Astrocyte (in vitro differentiated cells and primary cell): ENCODE results near the gene CMC4. TPM values are rescaled to one million over a fixed set of nuclear protein-coding genes. Genes with fewer than 3 reads are reported as not detected.

ENCODE experiments used
- DNase-seq: peaks from one replicate; pipeline ENCODE4 v3.0.0-alpha.2; 2010; ENCODE audit warnings: low read depth
- FAIRE-seq: peaks from 2 replicates; lab custom pipeline; 2011; peaks lifted over from hg19 to GRCh38; lab: Jason Lieb, UNC
- H2AFZ ChIP-seq: 2 replicates; pipeline ENCODE4 v1.6.0; 2012; ENCODE audit warnings: low read depth, low read length, inconsistent platforms
- H3K27ac ChIP-seq: 2 replicates; pipeline ENCODE4 v1.5.1; 2011; ENCODE audit warnings: low read depth, low read length, inconsistent platforms
- H3K27me3 ChIP-seq: 2 replicates; pipeline ENCODE4 v1.6.0; 2011; ENCODE audit warnings: low read length, inconsistent platforms; ENCODE audit not compliant: insufficient read depth
- H3K36me3 ChIP-seq: 2 replicates; pipeline ENCODE4 v1.5.1; 2011; ENCODE audit warnings: low read length, inconsistent platforms; ENCODE audit not compliant: insufficient read depth
- H3K4me1 ChIP-seq: 2 replicates; pipeline ENCODE4 v1.5.1; 2011; ENCODE audit warnings: low read length, inconsistent platforms; ENCODE audit not compliant: insufficient read depth
- H3K4me2 ChIP-seq: 2 replicates; pipeline ENCODE4 v1.6.0; 2012; ENCODE audit warnings: low read length, inconsistent platforms
- H3K4me3 ChIP-seq: 2 replicates; pipeline ENCODE4 v1.5.1; 2011; ENCODE audit warnings: low read depth, mild to moderate bottlenecking, low read length, inconsistent platforms; ENCODE audit not compliant: insufficient read depth
- H3K79me2 ChIP-seq: 2 replicates; pipeline ENCODE4 v1.6.0; 2012; ENCODE audit warnings: mild to moderate bottlenecking, low read length, inconsistent platforms; ENCODE audit not compliant: insufficient read depth
- H3K9ac ChIP-seq: 2 replicates; pipeline ENCODE4 v1.6.0; 2012; ENCODE audit warnings: mild to moderate bottlenecking, low read length, inconsistent platforms
- H3K9me3 ChIP-seq: 2 replicates; pipeline ENCODE4 v1.5.1; 2012; ENCODE audit warnings: low read depth, mild to moderate bottlenecking, low read length, inconsistent platforms; ENCODE audit not compliant: insufficient read depth
- H4K20me1 ChIP-seq: 2 replicates; pipeline ENCODE4 v1.6.0; 2012; ENCODE audit warnings: low read length, inconsistent platforms; ENCODE audit not compliant: insufficient read depth
- H3K27ac Mint-ChIP-seq: one replicate; pipeline ENCODE4 v1.8.0; 2021; ENCODE audit warnings: mild to moderate bottlenecking, mixed read lengths; ENCODE audit not compliant: unreplicated experiment
- H3K27me3 Mint-ChIP-seq: one replicate; pipeline ENCODE4 v1.8.0; 2021; ENCODE audit warnings: low read depth, mixed read lengths; ENCODE audit not compliant: unreplicated experiment
- H3K36me3 Mint-ChIP-seq: one replicate; pipeline ENCODE4 v1.8.0; 2021; ENCODE audit warnings: low read depth, mixed read lengths; ENCODE audit not compliant: unreplicated experiment
- H3K4me1 Mint-ChIP-seq: one replicate; pipeline ENCODE4 v1.8.0; 2021; ENCODE audit warnings: low read depth, mixed read lengths; ENCODE audit not compliant: unreplicated experiment
- H3K4me3 Mint-ChIP-seq: one replicate; pipeline ENCODE4 v1.8.0; 2021; ENCODE audit warnings: mild to moderate bottlenecking, moderate library complexity, mixed read lengths; ENCODE audit not compliant: unreplicated experiment
- H3K9me3 Mint-ChIP-seq: one replicate; pipeline ENCODE4 v1.8.0; 2021; ENCODE audit warnings: mild to moderate bottlenecking, mixed read lengths; ENCODE audit not compliant: unreplicated experiment
- CTCF ChIP-seq: IDR thresholded peaks from 2 replicates; pipeline ENCODE4 v1.5.1; 2011; ENCODE audit warnings: low read depth, mild to moderate bottlenecking, inconsistent platforms, low read length, moderate library complexity; ENCODE audit not compliant: insufficient read depth
- EZH2 ChIP-seq: IDR thresholded peaks from 2 replicates; pipeline ENCODE4 v1.6.1; 2012; ENCODE audit warnings: mild to moderate bottlenecking, low read length, inconsistent platforms; ENCODE audit not compliant: insufficient read depth
- total RNA-seq: library from RNA; stranded (reverse); gene quantifications from 2 replicates; pipeline ENCODE4 v1.2.1, GENCODE V29; 2021

The CMC4 gene
- total RNA-seq, 1 donor from 2014 or later: 5.2 TPM

- H3K9me3 ChIP-seq: no peaks in the 10 kb centered on the region
- Mint-ChIP-seq H3K27me3 (no peaks in the 10 kb centered on the region), H3K4me3 (no peak overlapping the region), H3K9me3 (no peaks in the 10 kb centered on the region), H3K4me1 (peaks cover 12% of the 10 kb centered on the region), H3K36me3 (peaks cover 2% of the 10 kb centered on the region), H3K27ac (no peak overlapping the region)
- no peaks in the 10 kb centered on the region for H3K36me3 ChIP-seq
- no peaks in the 10 kb centered on the region for H3K4me1 ChIP-seq
- no peaks in the 10 kb centered on the region for H3K79me2 ChIP-seq
- no peak for DNase-seq
- H3K9ac ChIP-seq: no peak overlapping the region
- H3K27me3 ChIP-seq: no peaks in the 10 kb centered on the region
- H3K4me3 ChIP-seq: no peak overlapping the region
- H2AFZ ChIP-seq: no peak overlapping the region
- no peak overlapping the region for H3K4me2 ChIP-seq
- no peak for FAIRE-seq
- H3K27ac ChIP-seq: no peak overlapping the region
- TF ChIP-seq EZH2 (no peak), CTCF (no peak)
- H4K20me1 ChIP-seq: no peaks in the 10 kb centered on the region
Observed at GRCh38 chrX:155046129-155046810, 24.7 kb downstream of the CMC4 start.

GRCh38 chrX:155035688-155036087 lies 35.2 kb downstream of the CMC4 start:
- H3K79me2 ChIP-seq: peaks cover 14% of the 10 kb centered on the region
- no peaks in the 10 kb centered on the region for H3K9me3 Mint-ChIP-seq
- no peaks in the 10 kb centered on the region for H3K36me3 ChIP-seq
- DNase-seq (no peak), FAIRE-seq (no peak)
- no peaks in the 10 kb centered on the region for H3K27me3 Mint-ChIP-seq
- no peaks in the 10 kb centered on the region for H3K27me3 ChIP-seq
- no peak overlapping the region for H3K9ac ChIP-seq
- no peaks in the 10 kb centered on the region for H3K4me1 ChIP-seq
- no peak overlapping the region for H2AFZ ChIP-seq
- no peaks in the 10 kb centered on the region for H4K20me1 ChIP-seq
- no peak for TF ChIP-seq EZH2
- TF ChIP-seq CTCF: no peak
- no peak overlapping the region for H3K4me3 Mint-ChIP-seq
- no peak overlapping the region for H3K4me3 ChIP-seq
- H3K9me3 ChIP-seq: no peaks in the 10 kb centered on the region
- no peaks in the 10 kb centered on the region for H3K4me1 Mint-ChIP-seq
- H3K36me3 Mint-ChIP-seq: peaks cover 6% of the 10 kb centered on the region
- H3K27ac Mint-ChIP-seq: no peak overlapping the region
- no peak overlapping the region for H3K4me2 ChIP-seq
- no peak overlapping the region for H3K27ac ChIP-seq

- peaks cover 6% of the 10 kb centered on the region for H3K36me3 Mint-ChIP-seq
- H3K4me1 Mint-ChIP-seq: peaks cover 5% of the 10 kb centered on the region
- FAIRE-seq: no peak
Observed at GRCh38 chrX:155031657-155032056, 39.3 kb downstream of the CMC4 start.

More at GRCh38 chrX:155031657-155032056, 39.3 kb downstream of the CMC4 start:
- Histone ChIP-seq H3K9ac (no peak overlapping the region), H4K20me1 (no peaks in the 10 kb centered on the region), H3K4me2 (no peak overlapping the region), H2AFZ (no peak overlapping the region), H3K27ac (no peak overlapping the region), H3K79me2 (peaks cover 26% of the 10 kb centered on the region), H3K27me3 (no peaks in the 10 kb centered on the region), H3K4me3 (no peak overlapping the region), H3K36me3 (no peaks in the 10 kb centered on the region), H3K4me1 (peaks cover 3% of the 10 kb centered on the region), H3K9me3 (no peaks in the 10 kb centered on the region)
- DNase-seq: no peak
- H3K27me3 Mint-ChIP-seq: no peaks in the 10 kb centered on the region
- no peaks in the 10 kb centered on the region for H3K9me3 Mint-ChIP-seq
- H3K27ac Mint-ChIP-seq: no peak overlapping the region
- TF ChIP-seq EZH2: no peak
- TF ChIP-seq CTCF: no peak
- H3K4me3 Mint-ChIP-seq: no peak overlapping the region
